Liver (tissue), 2 donors: ENCODE measurements around the gene CFAP70.
"Not testable (repeated sequence)": the region's sequence is repeated elsewhere in the genome, so short reads cannot be mapped to it uniquely, and the experiment has no call there.

Source experiments
- FOXA1 ChIP-seq: IDR thresholded peaks from 2 replicates; pipeline ENCODE4 v1.6.1; 2016; ENCODE audit warnings: antibody characterized with exemption
- TF ChIP-seq, protein P1 (sequence below): fragments of 150-350 bp; IDR thresholded peaks from 2 replicates; pipeline ENCODE4 v1.5.1; 2017; ENCODE audit warnings: improper control_type of control experiment, low read depth, low read length; ENCODE audit not compliant: missing input control
- donor health status: healthy.

DNA sequence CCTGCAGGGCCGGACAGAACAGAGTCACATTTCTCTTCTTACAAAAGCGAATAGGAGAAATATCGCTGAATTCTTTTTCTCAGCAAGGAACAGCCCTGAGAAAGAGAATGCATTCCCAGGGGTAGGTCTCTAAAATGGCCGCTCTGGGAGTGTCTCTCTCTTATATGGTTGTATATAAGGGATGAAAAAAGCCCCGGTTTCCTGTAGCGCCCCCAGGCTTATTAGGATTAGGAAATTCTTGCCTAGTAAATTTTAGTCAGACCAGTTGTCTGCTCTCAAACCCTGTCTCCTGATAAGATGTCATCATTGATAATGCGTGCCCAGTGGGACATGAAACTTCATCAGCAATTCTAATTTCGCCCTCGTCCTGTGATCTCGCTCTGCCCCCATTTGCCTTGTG is 100.1 kb downstream of the CFAP70 start:
- TF ChIP-seq FOXA1, result not testable (repeated sequence)
- TF ChIP-seq, protein P1, sequence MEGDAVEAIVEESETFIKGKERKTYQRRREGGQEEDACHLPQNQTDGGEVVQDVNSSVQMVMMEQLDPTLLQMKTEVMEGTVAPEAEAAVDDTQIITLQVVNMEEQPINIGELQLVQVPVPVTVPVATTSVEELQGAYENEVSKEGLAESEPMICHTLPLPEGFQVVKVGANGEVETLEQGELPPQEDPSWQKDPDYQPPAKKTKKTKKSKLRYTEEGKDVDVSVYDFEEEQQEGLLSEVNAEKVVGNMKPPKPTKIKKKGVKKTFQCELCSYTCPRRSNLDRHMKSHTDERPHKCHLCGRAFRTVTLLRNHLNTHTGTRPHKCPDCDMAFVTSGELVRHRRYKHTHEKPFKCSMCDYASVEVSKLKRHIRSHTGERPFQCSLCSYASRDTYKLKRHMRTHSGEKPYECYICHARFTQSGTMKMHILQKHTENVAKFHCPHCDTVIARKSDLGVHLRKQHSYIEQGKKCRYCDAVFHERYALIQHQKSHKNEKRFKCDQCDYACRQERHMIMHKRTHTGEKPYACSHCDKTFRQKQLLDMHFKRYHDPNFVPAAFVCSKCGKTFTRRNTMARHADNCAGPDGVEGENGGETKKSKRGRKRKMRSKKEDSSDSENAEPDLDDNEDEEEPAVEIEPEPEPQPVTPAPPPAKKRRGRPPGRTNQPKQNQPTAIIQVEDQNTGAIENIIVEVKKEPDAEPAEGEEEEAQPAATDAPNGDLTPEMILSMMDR, result not testable (repeated sequence)
